Measurements from ENCODE around the gene PTK6.

- no peak for TF ChIP-seq TAF1 (IDR thresholded peaks at IDR 0.05; ENCODE audit: borderline replicate concordance, insufficient read depth, low read length)
- no peak for TF ChIP-seq POLR2AphosphoS5 (IDR thresholded peaks at IDR 0.05; ENCODE audit: low read depth, low read length)
- no peak for TF ChIP-seq REST (IDR thresholded peaks at IDR 0.05; ENCODE audit: insufficient read depth in 1 of 2, low read depth in 2 of 2, low read length in 2 of 2)
Measured at GRCh38 chr20:63567386-63568169, 30.4 kb upstream of the PTK6 start.
